Prostate gland (tissue), 2 donors: Measurements from ENCODE around the gene C6orf141. TPM values are rescaled to one million over a fixed set of nuclear protein-coding genes. Genes with fewer than 3 reads are reported as not detected.

Source experiments
- DNase-seq: peaks from one replicate; pipeline ENCODE4 v3.0.0-alpha.2; 2019; ENCODE audit warnings: low spot score
- H3K27ac ChIP-seq, 2 donors: fragments of 200-600 bp; sonication (generic); 2 replicates each; pipeline ENCODE4 v1.5.1; 2017 to 2019
- H3K27me3 ChIP-seq: fragments of 200-600 bp; sonication (generic); replicated peaks from 2 replicates; pipeline ENCODE4 v1.5.1; 2019; ENCODE audit not compliant: insufficient read depth
- H3K36me3 ChIP-seq, 2 donors: fragments of 200-600 bp; sonication (generic); 1 replicate in 1 of 2; 2 replicates in 1 of 2; pipeline versions ENCODE4 v1.5.1 to v1.8.1; 2017 to 2019
- H3K4me1 ChIP-seq: fragments of 200-600 bp; sonication (generic); replicated peaks from 2 replicates; pipeline ENCODE4 v1.5.1; 2019
- H3K4me3 ChIP-seq, 2 donors: fragments of 200-600 bp; sonication (generic); 2 replicates each; pipeline ENCODE4 v1.5.1; 2017 to 2019
- H3K9me3 ChIP-seq: fragments of 200-600 bp; sonication (generic); 2 replicates; pipeline ENCODE4 v1.5.1; 2017
- CTCF ChIP-seq, 4 experiments: fragments of 200-600 bp in 2 of 4; fragments of 450-650 bp in 2 of 4; sonication (generic) in 2 of 4; IDR thresholded peaks; 1 replicate in 3 of 4; 2 replicates in 1 of 4; pipeline ENCODE4 v1.5.1; 2016 to 2019; ENCODE audit warnings: antibody characterized with exemption in 4 of 4, mild to moderate bottlenecking in 2 of 4, moderate library complexity in 2 of 4
- POLR2A ChIP-seq: fragments of 450-650 bp; IDR thresholded peaks from one replicate; pipeline ENCODE4 v1.6.1; 2016; ENCODE audit warnings: antibody characterized with exemption, mild to moderate bottlenecking
- POLR2AphosphoS5 ChIP-seq: sonication (generic); formaldehyde crosslinking; IDR thresholded peaks from one replicate; pipeline ENCODE4 v1.6.1; 2017; ENCODE audit warnings: antibody characterized with exemption
- WGBS: methylation state at CpG from one replicate; pipeline ENCODE4 v1.1.5; 2018; 5-methylcytosine and 5-hydroxymethylcytosine counted together
- intact Hi-C: fragments of 100-400 bp; cut with DNase I; formaldehyde crosslinking; loops from one replicate; pipeline ENCODE4 v1.14.2; 2022
- total RNA-seq, 2 donors: library from RNA; depleted of rRNA; stranded (reverse); fragments of >200 nt; gene quantifications; one replicate each; pipeline ENCODE4 v1.1.0, GENCODE V29; 2016

The C6orf141 gene
- total RNA-seq, 2 donors from 2014 or later = 2.2 to 37.8 TPM

- no peaks in the 10 kb centered on the region for H3K9me3 ChIP-seq
- 94% methylated on average over 2 of the region's 2 CpGs for WGBS
- no peak for DNase-seq
- H3K27ac ChIP-seq = no peak overlapping the region
- intact Hi-C loops = no loop called here
- H3K4me1 ChIP-seq = no peaks in the 10 kb centered on the region
- H3K27me3 ChIP-seq = no peaks in the 10 kb centered on the region
- no peak for TF ChIP-seq POLR2AphosphoS5
- H3K4me3 ChIP-seq = no peak overlapping the region
- H3K36me3 ChIP-seq = no peaks in the 10 kb centered on the region
These were observed 32.5 kb upstream of the C6orf141 start for GRCh38 chr6:49517919-49518318.

DNA sequence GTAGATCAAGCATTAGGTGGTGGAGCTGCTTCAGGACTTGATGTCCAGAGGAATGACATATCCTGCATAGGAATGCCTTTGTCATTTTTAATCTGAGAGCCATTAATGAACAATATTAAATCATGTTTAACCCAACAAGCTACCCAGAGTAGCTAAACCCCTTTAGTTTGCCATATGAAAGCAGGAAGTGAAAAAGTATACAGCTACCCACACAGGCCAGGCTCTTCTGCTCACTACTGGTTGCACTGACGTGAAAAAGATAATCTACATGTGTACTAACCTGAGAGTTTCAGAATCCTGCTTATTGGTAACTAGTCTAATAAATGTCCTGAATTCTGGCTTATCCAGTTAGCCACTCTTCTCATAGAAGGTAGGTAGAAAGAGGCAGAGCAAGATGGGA is 30.8 kb upstream of the C6orf141 start:
- no peaks in the 10 kb centered on the region for H3K27me3 ChIP-seq
- DNase-seq = no peak
- 85% methylated on average over 1 of the region's 1 CpG for WGBS
- intact Hi-C loops = no loop called here
- no peaks in the 10 kb centered on the region for H3K9me3 ChIP-seq
- no peak overlapping the region for H3K4me3 ChIP-seq
- TF ChIP-seq CTCF (IDR thresholded peaks at IDR 0.05) = no peak
- no peaks in the 10 kb centered on the region for H3K4me1 ChIP-seq
- no peak overlapping the region for H3K27ac ChIP-seq
- no peaks in the 10 kb centered on the region for H3K36me3 ChIP-seq

DNA sequence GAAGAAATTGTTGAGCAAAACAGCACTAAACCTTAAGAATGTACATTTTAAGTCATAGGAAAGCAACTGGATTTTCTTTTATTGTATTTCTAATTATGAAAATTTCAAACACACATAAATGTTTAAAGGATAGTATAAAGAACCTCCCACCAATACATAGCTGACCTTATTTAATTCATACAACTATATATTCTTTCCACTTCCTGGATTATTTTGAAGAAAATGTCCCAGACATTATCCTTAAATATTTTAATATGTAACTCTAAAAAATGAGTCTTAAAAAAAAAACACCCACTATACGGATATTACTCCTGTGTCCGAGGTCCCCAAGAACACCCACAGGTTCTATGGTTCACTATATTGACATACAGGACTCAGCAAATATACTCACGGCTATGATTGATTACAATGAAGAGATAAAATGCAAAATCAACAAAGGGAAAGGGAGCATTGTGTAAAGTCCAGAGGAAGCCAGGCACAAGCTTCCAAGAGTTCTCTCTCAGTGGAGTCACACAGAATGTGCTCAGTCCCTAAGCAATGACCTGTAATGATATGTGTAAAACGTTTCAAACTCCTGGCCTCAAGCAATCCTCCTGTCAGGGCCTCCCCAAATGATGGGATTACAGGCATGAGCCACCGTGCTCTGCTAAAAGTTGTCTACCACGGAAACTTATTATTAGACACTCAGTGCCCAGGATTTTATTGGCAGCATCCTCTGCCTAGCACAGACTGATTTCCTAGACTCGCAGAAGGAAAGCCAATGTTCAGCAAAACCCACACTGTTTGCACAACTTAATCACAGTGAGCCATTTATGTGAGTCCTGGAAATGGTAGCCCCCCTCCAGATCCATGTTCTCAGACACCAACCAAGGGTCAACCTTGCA is 27.5 kb upstream of the C6orf141 start:
- WGBS = 50% methylated on average over 7 of the region's 7 CpGs
- DNase-seq = peak; percentile 9
- H3K4me3 ChIP-seq = no peak overlapping the region
- intact Hi-C loops = no loop called here
- H3K27ac ChIP-seq = no peak overlapping the region
- TF ChIP-seq POLR2AphosphoS5 (peak; percentile 45), POLR2A (no peak)
- H3K9me3 ChIP-seq = no peaks in the 10 kb centered on the region
- H3K36me3 ChIP-seq = no peaks in the 10 kb centered on the region
- H3K27me3 ChIP-seq = no peaks in the 10 kb centered on the region
- H3K4me1 ChIP-seq = no peaks in the 10 kb centered on the region

DNA sequence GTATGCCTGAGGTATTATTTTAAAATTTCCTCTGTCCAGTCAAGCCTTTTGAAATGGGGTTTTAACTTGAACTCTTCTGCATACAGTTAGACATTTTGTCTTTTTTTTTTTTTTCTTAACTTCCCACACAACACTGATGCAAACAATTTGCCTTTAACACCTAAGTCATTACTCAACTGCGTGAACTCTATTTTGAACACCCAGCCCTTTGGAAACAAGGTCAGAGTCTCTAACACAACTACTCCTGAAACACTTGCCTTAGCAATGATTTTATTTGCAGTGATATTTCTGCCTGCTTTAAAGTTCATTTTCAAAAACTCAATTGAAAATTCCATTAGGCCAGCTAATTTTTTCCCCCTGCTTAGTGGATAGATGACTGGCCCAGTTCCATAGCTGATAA is 26.6 kb upstream of the C6orf141 start:
- no peak overlapping the region for H3K4me3 ChIP-seq
- WGBS = 78% methylated on average over 1 of the region's 1 CpG
- no peaks in the 10 kb centered on the region for H3K27me3 ChIP-seq
- no peak overlapping the region for H3K27ac ChIP-seq
- H3K36me3 ChIP-seq = no peaks in the 10 kb centered on the region
- TF ChIP-seq CTCF (IDR thresholded peaks at IDR 0.05) (no peak), POLR2A (no peak), POLR2AphosphoS5 (no peak)
- no peaks in the 10 kb centered on the region for H3K9me3 ChIP-seq
- no peak for DNase-seq
- no peaks in the 10 kb centered on the region for H3K4me1 ChIP-seq
- intact Hi-C loops = no loop called here

GRCh38 chr6:49524541-49524940 is 25.9 kb upstream of the C6orf141 start:
- intact Hi-C loops = no loop called here
- Histone ChIP-seq H3K9me3 (no peaks in the 10 kb centered on the region), H3K27me3 (no peaks in the 10 kb centered on the region), H3K27ac (no peak overlapping the region), H3K36me3 (no peaks in the 10 kb centered on the region), H3K4me3 (no peak overlapping the region), H3K4me1 (no peaks in the 10 kb centered on the region)
- TF ChIP-seq POLR2AphosphoS5 = no peak
- no peak for TF ChIP-seq POLR2A
- TF ChIP-seq CTCF (IDR thresholded peaks at IDR 0.05) = no peak
- 50% methylated on average over 7 of the region's 7 CpGs for WGBS
- DNase-seq = no peak

- no peak overlapping the region for H3K4me3 ChIP-seq
- no peaks in the 10 kb centered on the region for H3K36me3 ChIP-seq
- WGBS = 79% methylated on average over 12 of the region's 12 CpGs
- no peak overlapping the region for H3K27ac ChIP-seq
- H3K27me3 ChIP-seq = no peaks in the 10 kb centered on the region
- no peak for TF ChIP-seq CTCF (IDR thresholded peaks at IDR 0.05)
- no peak for TF ChIP-seq POLR2AphosphoS5
- H3K9me3 ChIP-seq = no peaks in the 10 kb centered on the region
- no peak for DNase-seq
- no peaks in the 10 kb centered on the region for H3K4me1 ChIP-seq
- intact Hi-C loops = no loop called here
These were observed 23.9 kb upstream of the C6orf141 start for GRCh38 chr6:49526598-49526997.
